Thyroid gland (tissue), 4 donors: ENCODE data around the gene NLRP1.

Source experiments
- CTCF ChIP-seq, 6 experiments: fragments of 200-600 bp in 3 of 6; fragments of 450-650 bp in 3 of 6; sonication (generic) in 3 of 6; IDR thresholded peaks; one replicate each; pipeline ENCODE4 v1.5.1; 2016 to 2019; ENCODE audit warnings: antibody characterized with exemption in 6 of 6, mild to moderate bottlenecking in 2 of 6, inconsistent platforms in 1 of 6, moderate library complexity in 1 of 6
- POLR2A ChIP-seq, 2 donors: fragments of 450-650 bp; IDR thresholded peaks; one replicate each; pipeline ENCODE4 v1.6.1; 2017; ENCODE audit warnings: antibody characterized with exemption in 2 of 2, mild to moderate bottlenecking in 2 of 2, moderate library complexity in 1 of 2

GRCh38 chr17:5582209-5583185 is 1.8 kb downstream of the NLRP1 start:
- TF ChIP-seq CTCF (IDR thresholded peaks at IDR 0.05) = no peak
- TF ChIP-seq POLR2A (IDR thresholded peaks at IDR 0.05) = no peak
